HG03159 (cell line): ENCODE measurements around the gene NECAB2.

Source experiments
- ATAC-seq: cut with Tn5 transposase; IDR thresholded peaks from one replicate; pipeline ENCODE4 v1.9.1; 2021; ENCODE audit warnings: mild to moderate bottlenecking, moderate library complexity; ENCODE audit not compliant: unreplicated experiment

Gene NECAB2

DNA sequence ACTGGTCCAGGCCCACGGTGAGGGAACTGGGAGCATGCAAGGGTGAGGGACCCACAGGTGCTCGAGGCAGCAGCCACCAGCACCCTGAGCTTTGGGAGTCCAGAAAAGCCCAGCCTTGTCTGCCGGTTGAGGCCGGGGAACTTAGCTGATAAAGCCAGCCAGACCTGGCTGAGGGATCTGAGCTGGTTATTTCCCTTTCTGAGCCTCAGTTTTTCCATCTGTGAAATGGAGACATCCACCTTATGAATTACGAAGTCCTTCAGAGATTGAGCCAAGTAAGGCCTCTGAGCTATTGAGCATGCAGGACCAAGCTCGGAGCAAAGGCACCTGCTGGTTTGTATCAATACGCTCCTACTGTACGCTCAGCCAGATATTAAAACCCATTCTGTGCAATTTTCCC, 13.8 kb downstream of the NECAB2 start:
- no peak for ATAC-seq

DNA sequence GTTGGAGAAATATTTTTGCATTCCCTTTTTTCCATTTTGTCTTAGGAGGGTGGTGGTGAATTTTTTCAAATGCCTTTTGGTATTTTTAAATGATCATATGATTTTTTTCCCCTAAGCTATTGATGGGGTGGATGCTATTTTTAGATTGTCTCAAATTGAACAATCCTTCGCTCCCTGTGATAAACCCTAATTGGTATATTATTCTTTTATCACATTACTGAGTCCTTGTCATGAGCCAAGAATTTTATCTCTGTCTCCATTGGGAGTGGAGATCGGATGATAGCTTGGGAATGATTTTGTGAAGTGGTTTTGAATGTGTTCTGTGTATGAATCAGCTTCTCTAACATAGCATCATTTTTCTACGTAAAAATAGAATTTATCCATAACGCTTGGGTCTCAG, 15.4 kb downstream of the NECAB2 start:
- no peak for ATAC-seq

DNA sequence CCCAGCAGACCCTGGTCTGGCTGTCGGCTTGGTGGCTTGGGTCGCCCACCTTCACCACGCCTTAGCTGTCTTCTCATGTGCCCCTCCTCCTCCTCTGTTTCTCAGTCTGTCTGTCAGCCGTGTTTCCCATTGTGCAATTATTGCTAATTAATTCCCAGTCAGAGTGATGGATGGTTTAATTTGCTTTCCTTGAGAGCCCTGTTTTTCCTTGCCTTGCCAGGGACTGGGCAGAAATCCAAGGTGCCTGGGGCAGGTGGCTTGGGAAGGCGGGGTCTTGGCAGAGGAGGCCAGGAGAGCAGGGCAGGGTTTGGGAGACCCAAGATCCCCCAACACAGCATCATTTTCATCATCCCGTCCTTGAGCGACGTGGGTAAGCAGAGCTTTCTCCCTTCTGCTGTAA, 21.3 kb downstream of the NECAB2 start:
- no peak for ATAC-seq

- ATAC-seq = no peak
These were observed 22.4 kb downstream of the NECAB2 start for GRCh38 chr16:83990492-83990891.

DNA sequence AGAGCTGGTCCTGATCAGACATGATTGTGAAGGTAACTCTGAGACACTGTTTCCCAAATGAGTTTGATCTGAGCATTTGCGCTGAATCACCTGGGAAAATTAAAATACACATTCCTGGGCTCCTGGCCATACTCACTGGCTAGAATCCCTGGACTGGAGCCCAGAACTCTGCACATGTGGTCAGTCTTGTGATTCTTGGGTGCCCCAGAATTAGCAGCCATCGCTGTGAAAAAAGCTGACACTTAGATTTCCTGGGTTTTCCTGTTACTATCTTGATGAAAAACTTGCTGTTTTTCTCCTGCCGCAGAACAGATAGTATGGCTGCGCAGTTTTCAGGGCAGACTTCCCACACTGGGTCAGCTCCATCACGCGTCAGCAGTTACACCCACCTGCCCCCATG, 24.6 kb downstream of the NECAB2 start:
- ATAC-seq = no peak

DNA sequence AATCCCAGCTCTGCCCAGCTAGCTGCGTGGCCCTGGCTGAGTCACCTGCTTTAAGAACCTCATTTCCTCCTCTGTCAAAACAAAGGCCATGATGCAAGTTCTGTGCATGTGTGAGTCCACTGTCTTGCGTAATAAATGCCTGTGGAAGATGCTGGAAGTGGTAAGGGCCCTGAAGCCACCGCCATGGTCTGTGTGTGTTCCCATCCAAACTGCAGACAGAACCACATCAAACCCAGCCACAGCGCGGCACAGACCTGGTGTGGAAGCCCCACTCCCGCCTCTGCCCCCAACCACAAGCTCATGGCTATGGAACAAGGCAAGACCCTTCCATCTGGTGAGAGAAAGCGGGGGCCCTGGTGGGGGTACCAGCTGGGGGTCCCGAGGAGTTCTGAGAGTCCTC, 26.0 kb downstream of the NECAB2 start:
- ATAC-seq = no peak

- no peak for ATAC-seq
These were observed 26.7 kb downstream of the NECAB2 start for GRCh38 chr16:83994703-83995102.

GRCh38 chr16:83995754-83996153, 27.7 kb downstream of the NECAB2 start:
- ATAC-seq = no peak

- ATAC-seq = no peak
These were observed 28.6 kb downstream of the NECAB2 start for GRCh38 chr16:83996481-83997252.

GRCh38 chr16:83998091-83998490, 30.0 kb downstream of the NECAB2 start:
- ATAC-seq = no peak

- no peak for ATAC-seq
These were observed 33.1 kb downstream of the NECAB2 start for GRCh38 chr16:84000989-84001642.

DNA sequence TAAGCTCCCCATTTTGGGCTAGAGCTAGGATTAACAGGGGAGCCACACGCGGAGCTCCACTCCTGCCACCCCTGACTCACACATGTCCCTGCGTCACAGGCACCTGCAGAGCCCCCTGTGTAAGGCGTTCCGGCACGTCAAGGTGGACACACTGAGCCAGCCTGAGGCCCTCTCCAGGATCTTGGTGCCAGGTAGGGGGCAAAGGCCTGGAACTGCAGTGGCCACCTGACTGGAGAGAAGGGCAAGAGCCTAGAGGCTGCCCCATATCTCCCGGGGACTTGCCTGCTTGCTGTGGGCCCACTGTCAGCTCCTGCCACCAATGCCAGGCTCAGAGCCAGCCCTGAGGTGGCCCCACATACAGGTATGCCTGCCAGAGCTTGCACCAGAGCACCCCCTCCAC, 33.7 kb downstream of the NECAB2 start:
- no peak for ATAC-seq

GRCh38 chr16:84003038-84003437, 35.0 kb downstream of the NECAB2 start:
- ATAC-seq = no peak

- ATAC-seq = no peak
These were observed 36.4 kb downstream of the NECAB2 start for GRCh38 chr16:84004442-84004841.

GRCh38 chr16:84005391-84005790, 37.3 kb downstream of the NECAB2 start:
- no peak for ATAC-seq

DNA sequence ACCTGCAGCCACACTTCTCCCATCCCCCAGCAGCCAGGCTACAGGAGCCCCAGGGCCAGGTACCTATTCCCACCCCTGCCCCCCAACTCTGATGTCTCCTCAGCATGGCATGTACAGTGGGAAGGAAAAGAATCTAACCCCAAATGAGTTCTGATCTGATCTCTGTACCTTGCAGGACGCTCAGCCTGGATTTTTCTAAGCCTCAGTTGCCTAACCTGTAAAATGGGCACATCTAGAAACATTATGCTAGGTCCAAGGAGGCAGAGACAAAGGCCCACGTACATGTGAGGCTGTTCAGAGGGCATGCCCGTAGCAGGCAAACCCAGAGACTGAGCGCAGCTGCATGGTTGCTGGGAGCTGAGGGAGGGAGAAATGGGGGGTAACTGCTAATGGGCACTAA, 39.5 kb downstream of the NECAB2 start:
- no peak for ATAC-seq

DNA sequence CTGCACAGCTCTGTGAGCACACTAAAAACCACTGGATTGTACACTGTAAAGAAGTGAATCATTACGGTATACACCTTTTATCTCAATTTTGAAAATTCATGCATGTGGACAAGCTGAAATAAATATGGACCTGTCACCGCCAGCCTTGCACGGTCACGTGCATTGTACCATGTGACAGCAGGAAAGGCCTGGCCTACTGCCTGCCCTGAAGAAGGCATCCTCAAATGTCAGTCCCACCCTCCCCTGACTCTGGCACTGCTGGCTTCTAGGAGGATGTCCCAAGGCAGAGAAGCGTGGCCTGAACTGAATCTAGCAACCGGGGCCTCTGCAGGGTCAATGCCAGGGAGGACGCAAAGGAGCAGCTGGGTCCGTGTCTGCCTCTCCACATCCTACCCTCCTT, 39.9 kb downstream of the NECAB2 start:
- no peak for ATAC-seq

- no peak for ATAC-seq
These were observed 41.2 kb downstream of the NECAB2 start for GRCh38 chr16:84009282-84009681.

DNA sequence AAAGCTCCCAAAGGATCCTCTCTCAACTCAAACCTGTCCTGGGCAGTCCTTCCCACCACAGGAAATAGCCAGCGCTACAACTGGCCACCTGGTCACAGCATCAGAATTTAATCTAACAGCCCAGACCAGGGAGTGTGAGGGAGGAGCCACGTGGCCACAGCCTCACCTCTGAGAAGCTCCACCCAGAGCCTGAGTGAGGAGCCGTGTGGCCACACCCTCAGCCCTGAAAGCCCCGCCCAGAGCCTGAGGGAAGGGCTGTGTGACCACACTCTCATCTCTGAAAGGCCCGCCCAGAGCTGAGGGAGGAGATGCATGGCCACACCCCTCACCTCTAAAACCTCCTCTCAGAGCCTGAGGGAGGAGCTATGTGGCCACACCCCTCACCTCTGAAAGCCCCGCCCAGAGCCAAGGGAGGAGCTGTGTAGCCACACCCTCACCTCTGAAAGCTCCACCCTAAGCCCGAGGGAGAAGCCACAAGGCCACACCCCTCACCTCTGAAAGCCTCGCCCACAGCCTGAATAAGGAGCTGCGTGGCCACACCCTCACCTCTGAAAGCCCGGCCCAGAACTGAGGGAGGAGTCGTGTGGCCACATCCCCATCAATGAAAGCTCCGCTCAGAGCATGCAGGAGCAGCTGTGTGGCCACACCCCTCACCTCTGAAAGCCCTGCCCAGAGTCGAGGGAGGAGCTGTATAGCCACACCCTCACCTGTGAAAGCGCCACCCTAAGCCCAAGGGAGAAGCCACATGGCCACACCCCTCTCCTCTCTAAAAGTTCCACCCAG, 45.9 kb downstream of the NECAB2 start:
- ATAC-seq = peak; percentile 90

- no peak for ATAC-seq
These were observed 46.7 kb downstream of the NECAB2 start for GRCh38 chr16:84014570-84015327.

DNA sequence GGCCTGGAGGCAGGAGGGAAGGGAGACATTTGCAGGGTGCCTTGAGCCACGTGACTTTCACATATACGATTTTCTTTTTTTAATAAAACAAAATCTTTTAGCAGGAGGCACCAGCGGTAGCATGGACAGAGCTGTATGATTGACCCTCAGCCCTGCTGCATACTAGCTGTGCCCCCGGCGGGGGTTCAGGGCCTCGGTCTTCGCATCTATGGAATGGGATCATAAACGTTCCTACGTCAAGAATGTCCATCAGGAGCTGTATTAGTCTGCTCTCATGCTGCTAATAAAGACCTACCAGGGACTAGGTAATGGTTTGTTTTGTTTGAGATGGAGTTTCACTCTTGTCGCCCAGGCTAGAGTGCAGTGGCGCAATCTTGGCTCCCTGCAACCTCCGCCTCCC, 47.4 kb downstream of the NECAB2 start:
- ATAC-seq = no peak
